Islet precursor cell (in vitro differentiated cells): ENCODE data around the gene EEIG2.
A peak's percentile ranks its signal among the peaks of the same experiment; 100 is the strongest.
"Not testable (repeated sequence)": the region's sequence is repeated elsewhere in the genome, so short reads cannot be mapped to it uniquely, and the experiment has no call there.

Source experiments
- DNase-seq: peaks from one replicate; pipeline ENCODE4 v3.0.0-alpha.2; 2018

Gene EEIG2

GRCh38 chr1:108559215-108560186 is at the start of gene EEIG2:
Gene EEIG2, plus strand, starts transcription at chr1:108560100. Its CDS starts 329 bp downstream, at chr1:108560429.
- DNase-seq = peak; percentile 95

- DNase-seq = no peak
These were observed 48.1 kb upstream of the EEIG2 start for GRCh38 chr1:108511764-108512163.

GRCh38 chr1:108512239-108513043 is 47.5 kb upstream of the EEIG2 start:
- DNase-seq = no peak

GRCh38 chr1:108513044-108513415 is 46.9 kb upstream of the EEIG2 start:
- no peak for DNase-seq

- not testable (repeated sequence) for DNase-seq
These were observed 46.0 kb upstream of the EEIG2 start for GRCh38 chr1:108513914-108514313.

- not testable (repeated sequence) for DNase-seq
These were observed 42.5 kb upstream of the EEIG2 start for GRCh38 chr1:108517301-108517897.

GRCh38 chr1:108521990-108522393 is 37.9 kb upstream of the EEIG2 start:
- no peak for DNase-seq

- no peak for DNase-seq
These were observed 36.1 kb upstream of the EEIG2 start for GRCh38 chr1:108523829-108524228.

GRCh38 chr1:108524676-108525075 is 35.2 kb upstream of the EEIG2 start:
- no peak for DNase-seq

GRCh38 chr1:108527135-108527534 is 32.8 kb upstream of the EEIG2 start:
- no peak for DNase-seq

GRCh38 chr1:108527837-108528236 is 32.1 kb upstream of the EEIG2 start:
- DNase-seq = no peak

GRCh38 chr1:108531444-108531843 is 28.5 kb upstream of the EEIG2 start:
- DNase-seq = no peak

- DNase-seq = no peak
These were observed 27.2 kb upstream of the EEIG2 start for GRCh38 chr1:108532730-108533129.

GRCh38 chr1:108533351-108534083 is 26.4 kb upstream of the EEIG2 start:
- peak; percentile 66 for DNase-seq

GRCh38 chr1:108534759-108535158 is 25.1 kb upstream of the EEIG2 start:
- no peak for DNase-seq

GRCh38 chr1:108535315-108535897 is 24.5 kb upstream of the EEIG2 start:
- DNase-seq = not testable (repeated sequence)

GRCh38 chr1:108536021-108536420 is 23.9 kb upstream of the EEIG2 start:
- DNase-seq = not testable (repeated sequence)

- DNase-seq = not testable (repeated sequence)
These were observed 23.1 kb upstream of the EEIG2 start for GRCh38 chr1:108536791-108537190.

GRCh38 chr1:108537976-108538375 is 21.9 kb upstream of the EEIG2 start:
- no peak for DNase-seq

GRCh38 chr1:108540977-108541376 is 18.9 kb upstream of the EEIG2 start:
- DNase-seq = no peak

GRCh38 chr1:108541861-108542260 is 18.0 kb upstream of the EEIG2 start:
- DNase-seq = no peak

GRCh38 chr1:108547493-108547892 is 12.4 kb upstream of the EEIG2 start:
- DNase-seq = not testable (repeated sequence)
